GM12874 (cell line): ENCODE results near the gene SLITRK6.

Experiments
- CTCF ChIP-seq: IDR thresholded peaks from 2 replicates; pipeline ENCODE4 v1.5.1; 2011; ENCODE audit warnings: low read depth, mild to moderate bottlenecking, control low read depth, low read length, moderate library complexity; ENCODE audit not compliant: insufficient read depth

The SLITRK6 gene

DNA sequence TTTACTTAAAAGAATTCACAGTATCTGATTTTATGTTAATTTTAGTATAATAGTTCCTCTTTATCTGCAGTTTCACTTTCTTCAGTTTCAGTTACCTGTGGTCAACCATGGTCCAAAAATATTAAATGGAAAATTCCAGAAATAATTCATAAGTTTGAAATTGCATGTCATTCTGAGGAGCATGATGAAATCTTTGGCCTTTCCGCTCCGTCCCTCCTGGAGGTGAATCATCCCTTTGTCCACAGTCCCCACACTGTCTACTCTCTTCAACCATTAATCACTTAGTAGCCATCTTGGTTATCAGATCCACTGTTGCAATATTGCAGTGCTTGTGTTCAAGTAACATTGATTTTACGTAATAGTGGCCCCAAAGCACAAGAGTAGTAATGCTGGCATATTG is 26.9 kb downstream of the SLITRK6 start:
- no peak for TF ChIP-seq CTCF

- TF ChIP-seq CTCF: no peak
These were observed 27.4 kb downstream of the SLITRK6 start for GRCh38 chr13:85771856-85772255.

DNA sequence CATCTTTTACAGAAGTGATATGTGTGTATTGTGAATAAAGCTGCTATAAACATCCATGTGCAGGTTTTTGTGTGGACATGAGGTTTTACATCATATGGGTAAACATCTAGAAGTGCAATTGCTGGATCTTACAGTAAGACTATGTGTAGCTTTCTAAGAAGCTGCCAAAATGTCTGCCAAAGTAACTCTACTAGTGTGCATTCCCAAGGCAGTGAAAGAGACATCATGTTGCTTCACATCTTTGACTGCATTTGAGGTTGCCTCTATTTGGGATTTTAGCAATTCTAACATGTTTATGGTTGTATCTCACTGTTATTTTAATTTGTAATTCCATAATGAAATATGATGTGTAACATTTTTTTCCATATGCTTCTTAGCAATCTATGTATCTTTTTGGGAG is 30.3 kb downstream of the SLITRK6 start:
- no peak for TF ChIP-seq CTCF

- TF ChIP-seq CTCF: no peak
These were observed 44.1 kb downstream of the SLITRK6 start for GRCh38 chr13:85755123-85755522.
